ENCODE results near the gene MS4A14.
"Not testable (repeated sequence)": the region's sequence is repeated elsewhere in the genome, so short reads cannot be mapped to it uniquely, and the experiment has no call there.

MS4A14 gene

GRCh38 chr11:60396382-60396781 is at the start of gene MS4A14:
TSS of gene MS4A14 (plus strand) at chr11:60396459. CDS start at chr11:60396579, 120 bp downstream.
- DNase-seq: no peak

DNA sequence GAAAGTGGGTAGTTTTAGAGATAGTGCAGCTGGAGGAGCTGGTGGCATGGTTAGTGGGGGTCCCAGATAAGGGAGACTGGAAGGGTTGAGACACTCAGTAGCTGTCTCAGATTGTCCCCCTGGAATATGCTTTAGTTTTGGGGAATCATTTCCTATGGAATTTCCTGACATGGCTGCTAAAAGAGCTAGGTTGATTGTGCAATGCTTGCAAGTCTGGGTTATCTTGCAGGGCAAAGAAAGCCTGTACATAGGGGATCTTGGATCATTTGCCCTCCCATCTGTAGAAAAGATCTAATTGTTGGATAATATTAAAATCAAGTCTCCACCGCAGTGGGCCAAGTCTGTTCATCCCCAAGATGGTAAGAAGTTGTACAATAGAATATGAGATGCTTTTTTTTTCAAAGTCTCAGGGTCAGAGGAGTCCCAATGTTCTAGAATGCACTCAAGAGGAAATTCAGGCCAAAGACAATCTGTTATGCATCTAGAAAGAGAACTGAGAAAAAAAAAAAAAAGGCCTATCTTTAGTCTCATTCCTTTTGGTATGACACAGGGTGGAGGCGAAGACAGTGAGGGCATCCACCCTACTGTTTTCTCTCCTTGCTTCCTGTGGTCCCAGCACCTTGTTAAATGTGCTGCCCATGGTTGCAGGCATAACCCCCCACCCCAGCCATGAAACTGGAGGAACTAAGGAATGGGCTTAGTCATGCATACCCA is 49.0 kb upstream of the MS4A14 start:
- DNase-seq: no peak

DNA sequence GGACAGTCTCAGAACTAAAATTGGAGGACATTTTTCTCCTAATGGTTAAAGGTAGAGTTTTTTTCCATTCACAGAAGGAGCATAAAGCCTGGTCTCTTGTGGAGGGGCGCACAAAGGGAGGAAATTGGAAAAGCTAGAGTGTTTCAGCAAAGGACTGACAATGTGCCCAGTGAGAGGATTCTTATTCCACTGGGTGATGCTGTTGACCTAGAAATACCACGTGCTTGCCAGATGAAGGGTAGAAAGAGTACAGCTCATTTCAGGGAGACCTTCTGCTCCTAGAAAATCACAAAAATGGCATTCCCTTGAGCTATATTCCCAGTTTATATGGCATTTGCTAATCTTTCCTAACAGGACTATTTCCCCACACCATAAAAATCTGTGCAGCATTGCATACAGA is 48.1 kb upstream of the MS4A14 start:
- DNase-seq: no peak

DNA sequence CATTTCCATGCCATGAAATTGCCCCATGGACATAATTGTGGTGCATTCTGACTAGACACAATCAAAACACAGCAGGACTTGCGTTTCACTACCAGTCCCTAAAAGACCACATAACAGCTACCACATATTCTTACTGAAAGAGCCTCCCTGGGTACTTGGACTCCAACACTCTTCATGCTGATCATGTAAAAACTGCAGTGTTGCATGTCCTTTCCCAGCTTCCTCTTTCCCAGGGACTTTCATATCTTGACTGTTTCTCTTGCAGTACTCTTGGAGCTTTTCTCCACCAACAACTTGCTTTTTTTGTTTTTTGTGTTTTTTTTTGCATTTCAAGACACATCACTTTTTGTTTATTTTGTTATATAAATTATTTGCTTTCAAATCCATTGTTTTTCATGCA is 46.3 kb upstream of the MS4A14 start:
- no peak for DNase-seq

GRCh38 chr11:60357771-60358170 is 38.5 kb upstream of the MS4A14 start:
- DNase-seq: no peak

GRCh38 chr11:60360621-60361020 is 35.6 kb upstream of the MS4A14 start:
- DNase-seq: no peak

GRCh38 chr11:60362241-60362640 is 34.0 kb upstream of the MS4A14 start:
- no peak for DNase-seq

DNA sequence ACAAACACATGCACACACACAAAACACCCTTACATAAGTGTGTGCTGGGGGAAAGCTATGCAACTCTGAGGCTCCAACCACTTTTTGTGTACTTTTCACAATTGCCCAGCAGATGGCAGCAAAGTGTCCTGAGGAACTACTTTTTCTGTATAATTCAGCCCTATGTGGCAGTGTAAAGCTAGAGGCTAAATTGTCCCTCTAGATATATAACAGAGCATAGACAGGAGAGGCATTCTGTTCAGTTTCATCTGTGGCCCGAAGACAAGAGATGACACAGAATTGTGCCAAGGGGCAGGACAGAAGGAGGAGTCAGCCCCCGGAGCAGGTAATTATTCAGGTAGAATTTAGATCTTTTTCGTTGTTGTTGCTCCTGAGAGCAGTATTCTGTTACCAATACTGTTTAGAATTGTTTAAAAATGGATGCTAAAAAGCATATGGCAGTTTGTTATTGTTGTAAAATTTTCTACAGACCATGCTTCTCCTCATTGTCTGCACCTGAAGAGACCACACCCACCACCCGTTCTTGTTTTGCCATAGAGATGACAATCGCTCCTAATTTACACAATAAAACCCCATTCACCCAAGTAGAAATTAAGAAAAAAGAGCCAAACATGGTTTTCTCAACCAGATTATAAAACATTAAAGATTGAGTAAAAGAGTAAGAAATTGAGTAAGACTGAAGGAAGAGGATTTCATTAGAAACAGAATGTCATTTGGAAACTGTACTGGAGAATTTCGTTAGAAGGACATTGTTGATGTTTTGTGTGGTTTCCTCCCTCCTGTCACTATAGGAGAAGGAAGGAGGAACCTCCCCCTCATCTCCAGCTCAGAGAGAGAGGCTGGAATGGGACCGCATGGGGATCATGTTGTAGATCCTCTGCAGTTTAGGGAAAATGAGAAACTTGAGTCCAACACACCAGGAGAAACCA is 32.5 kb upstream of the MS4A14 start:
- DNase-seq: no peak

- DNase-seq: not testable (repeated sequence)
These were observed 29.9 kb upstream of the MS4A14 start for GRCh38 chr11:60366262-60366904.

GRCh38 chr11:60367009-60367408 is 29.2 kb upstream of the MS4A14 start:
- no peak for DNase-seq

DNA sequence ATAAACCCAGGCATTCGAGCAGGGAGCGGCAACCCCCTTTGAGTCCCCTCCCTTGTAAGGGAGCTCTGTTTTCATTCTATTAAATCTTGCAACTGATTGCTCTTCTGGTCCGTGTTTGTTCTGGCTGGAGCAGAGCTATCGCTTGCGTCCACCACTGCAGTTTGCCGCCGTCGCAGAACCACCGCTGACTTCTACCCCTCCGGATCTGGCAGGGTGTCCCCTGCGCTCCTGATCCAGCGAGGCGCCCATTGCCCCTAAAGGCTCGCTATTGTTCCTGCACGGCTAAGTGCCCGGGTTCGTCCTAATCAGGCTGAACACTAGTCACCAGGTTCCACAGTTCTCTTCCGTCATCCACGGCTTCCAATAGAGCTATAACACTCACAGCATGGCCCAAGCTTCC is 28.4 kb upstream of the MS4A14 start:
- no peak for DNase-seq

DNA sequence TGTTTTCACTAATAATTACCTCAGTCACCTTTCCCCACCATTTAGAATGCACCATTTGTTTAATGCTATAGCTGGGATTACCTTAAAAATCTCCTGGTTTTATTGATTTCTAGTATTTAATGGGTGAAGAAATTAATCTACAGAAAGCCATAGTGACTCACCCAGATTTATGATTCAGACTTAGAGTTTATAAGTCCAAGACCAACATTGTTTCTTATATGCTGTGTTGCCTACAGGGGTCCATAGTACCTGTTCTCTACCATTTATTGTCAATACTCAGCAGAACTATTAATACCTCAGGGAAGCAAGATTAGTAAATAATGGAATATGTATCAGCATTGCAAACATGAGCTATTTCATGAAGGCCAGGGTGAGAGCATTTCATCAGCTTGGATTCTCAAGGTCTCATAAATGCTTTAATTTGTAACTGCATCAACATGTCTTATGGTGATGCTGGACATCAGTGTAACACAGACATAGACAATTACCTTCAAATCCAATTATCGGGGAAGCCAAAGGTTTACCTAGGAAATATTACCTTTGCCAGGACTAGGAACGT is 25.9 kb upstream of the MS4A14 start:
- DNase-seq: no peak

DNA sequence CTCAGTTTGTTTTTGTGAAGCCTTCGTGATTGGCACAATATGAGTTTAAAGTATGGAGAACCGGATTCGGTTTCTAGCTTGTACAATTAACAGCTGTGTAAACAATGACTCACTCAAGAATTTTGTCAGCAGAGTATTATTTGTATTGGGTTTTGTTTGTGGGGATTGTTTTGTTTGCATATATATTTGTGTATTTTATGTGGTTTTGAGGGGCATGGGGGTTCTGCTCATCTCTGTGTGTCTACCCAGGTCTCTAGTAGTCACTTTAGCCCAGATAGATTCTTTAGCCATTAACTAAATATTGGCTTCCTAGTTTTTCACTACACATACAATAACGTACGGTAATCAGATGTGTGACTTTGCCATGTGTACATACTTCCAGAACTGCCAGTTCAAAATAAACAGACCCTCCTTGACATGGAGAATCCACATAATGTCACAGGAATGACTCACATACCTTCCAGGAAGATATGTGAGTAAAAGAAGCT is 25.4 kb upstream of the MS4A14 start:
- peak; percentile 83 for DNase-seq

- DNase-seq: no peak
These were observed 24.9 kb upstream of the MS4A14 start for GRCh38 chr11:60371386-60371785.

- DNase-seq: no peak
These were observed 24.4 kb upstream of the MS4A14 start for GRCh38 chr11:60371854-60372253.

GRCh38 chr11:60372767-60373166 is 23.5 kb upstream of the MS4A14 start:
- no peak for DNase-seq

- no peak for DNase-seq
These were observed 20.9 kb upstream of the MS4A14 start for GRCh38 chr11:60375316-60375715.

DNA sequence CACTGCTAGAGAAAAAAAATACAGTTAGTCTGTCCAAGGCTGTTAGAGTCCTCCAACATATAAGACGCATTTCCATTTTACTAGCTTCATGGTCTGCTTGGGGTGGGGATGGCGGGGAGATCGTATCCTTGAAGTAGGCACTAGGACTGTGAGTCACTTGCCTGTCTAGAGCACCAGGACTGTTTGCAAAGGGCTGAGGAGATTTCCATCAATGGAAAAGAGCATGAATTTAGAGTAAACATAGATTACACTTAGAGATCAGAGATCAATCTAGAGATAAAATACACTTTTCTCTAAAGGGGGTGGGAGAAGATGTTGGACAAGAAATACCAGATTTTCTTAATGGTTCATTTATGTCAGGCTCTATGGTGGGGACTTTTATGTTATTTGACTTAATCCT is 19.7 kb upstream of the MS4A14 start:
- no peak for DNase-seq

GRCh38 chr11:60377401-60378136 is 18.7 kb upstream of the MS4A14 start:
- no peak for DNase-seq

DNA sequence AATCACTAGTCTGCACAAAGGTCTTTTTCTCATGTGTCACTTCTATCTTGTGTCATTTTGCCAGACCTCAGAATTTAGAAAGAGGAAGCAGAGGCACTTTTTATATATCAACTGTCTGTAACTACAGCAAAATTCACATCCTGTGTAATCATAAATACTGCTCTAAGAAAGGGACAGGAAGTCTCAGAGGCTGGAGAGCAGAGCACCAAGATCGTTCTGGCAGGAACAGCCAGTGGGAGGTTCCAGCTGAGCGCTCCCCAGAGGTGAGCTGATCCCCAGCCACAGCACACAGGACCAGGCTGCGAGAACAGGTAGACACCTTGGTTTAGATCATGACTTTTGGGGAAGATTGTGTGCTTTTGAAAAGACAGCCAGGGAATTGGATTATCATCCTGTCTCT is 17.9 kb upstream of the MS4A14 start, which contains the start of gene MS4A7:
Gene MS4A7 (plus strand): TSS at position 179 of the 400 bp plus-strand sequence. CDS start 4,610 bp downstream, outside the sequence.
- no peak for DNase-seq

- DNase-seq: no peak
These were observed 6.9 kb upstream of the MS4A14 start for GRCh38 chr11:60389279-60389910.

GRCh38 chr11:60390419-60390818 is 5.8 kb upstream of the MS4A14 start:
- DNase-seq: no peak
